ENCODE measurements around the gene GRK6.

GRK6 gene

DNA sequence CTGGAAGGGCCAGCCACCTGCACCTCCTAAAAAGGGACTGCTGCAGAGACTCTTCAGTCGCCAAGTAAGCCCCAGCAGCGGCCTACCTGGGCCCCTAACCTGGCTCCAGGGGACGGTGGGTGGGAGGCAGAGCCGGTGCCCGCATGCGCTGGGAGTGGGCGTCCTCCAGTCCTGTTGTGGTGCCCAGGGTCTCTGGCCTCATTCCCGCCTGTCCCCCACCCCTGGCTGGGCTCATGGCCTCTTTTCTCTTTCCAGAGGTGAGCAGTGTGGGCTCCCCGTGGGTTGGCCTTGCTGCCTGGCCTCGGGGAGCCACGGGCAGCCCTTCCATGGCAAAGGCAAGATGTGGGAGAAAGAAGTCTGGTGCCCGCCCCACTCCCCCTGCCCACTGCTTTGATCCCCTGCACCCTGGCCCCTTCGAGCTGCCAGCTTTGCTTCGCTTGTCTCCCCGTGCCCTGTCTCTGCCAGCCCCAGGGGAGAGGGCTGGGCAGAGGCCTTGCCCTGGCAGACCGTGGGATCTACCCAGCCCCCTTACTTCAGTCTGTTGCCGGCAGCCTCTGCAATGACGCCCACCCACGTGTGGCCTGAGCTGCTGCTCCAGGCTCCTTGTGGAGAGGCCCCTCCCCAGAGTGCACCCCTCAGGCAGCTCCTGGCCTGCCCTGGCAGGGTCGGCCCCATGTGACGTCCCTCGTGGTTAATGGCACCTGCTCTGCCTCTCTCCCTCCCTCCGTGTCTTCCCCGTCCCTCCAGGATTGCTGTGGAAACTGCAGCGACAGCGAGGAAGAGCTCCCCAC is 14.7 kb downstream of the GRK6 start:
- no peak for FAIRE-seq

DNA sequence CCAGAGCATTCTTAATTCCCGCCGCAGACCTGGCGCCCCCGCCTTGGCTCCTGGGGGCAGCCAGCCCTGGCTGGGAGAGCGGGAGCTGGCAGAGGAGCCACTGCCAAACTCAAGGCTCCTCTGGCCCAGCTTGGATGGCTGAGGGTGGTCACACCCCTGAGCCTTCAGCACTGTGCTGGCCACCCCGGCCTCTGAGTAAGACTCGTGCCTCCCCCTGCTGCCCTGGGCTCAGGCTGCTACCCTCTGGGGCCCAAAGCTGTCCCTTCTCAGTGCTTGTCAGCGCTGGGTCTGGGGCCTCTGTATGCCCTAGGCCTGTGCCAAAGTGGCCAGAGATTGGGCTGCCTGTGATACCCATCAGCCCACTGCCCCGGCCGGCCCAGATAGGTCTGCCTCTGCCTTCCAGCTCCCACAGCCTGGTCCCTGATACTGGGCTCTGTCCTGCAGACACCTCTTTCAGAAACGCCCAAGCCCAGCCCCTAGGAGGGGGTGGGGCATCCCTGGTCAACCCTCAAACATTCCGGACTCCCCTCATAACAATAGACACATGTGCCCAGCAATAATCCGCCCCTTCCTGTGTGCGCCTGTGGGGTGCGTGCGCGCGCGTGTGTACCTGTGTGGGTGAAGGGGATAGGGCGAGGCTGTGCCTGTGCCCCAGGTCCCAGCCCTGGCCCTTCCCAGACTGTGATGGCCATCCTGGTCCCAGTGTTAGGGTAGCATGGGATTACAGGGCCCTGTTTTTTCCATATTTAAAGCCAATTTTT is 15.8 kb downstream of the GRK6 start:
- no peak for FAIRE-seq

DNA sequence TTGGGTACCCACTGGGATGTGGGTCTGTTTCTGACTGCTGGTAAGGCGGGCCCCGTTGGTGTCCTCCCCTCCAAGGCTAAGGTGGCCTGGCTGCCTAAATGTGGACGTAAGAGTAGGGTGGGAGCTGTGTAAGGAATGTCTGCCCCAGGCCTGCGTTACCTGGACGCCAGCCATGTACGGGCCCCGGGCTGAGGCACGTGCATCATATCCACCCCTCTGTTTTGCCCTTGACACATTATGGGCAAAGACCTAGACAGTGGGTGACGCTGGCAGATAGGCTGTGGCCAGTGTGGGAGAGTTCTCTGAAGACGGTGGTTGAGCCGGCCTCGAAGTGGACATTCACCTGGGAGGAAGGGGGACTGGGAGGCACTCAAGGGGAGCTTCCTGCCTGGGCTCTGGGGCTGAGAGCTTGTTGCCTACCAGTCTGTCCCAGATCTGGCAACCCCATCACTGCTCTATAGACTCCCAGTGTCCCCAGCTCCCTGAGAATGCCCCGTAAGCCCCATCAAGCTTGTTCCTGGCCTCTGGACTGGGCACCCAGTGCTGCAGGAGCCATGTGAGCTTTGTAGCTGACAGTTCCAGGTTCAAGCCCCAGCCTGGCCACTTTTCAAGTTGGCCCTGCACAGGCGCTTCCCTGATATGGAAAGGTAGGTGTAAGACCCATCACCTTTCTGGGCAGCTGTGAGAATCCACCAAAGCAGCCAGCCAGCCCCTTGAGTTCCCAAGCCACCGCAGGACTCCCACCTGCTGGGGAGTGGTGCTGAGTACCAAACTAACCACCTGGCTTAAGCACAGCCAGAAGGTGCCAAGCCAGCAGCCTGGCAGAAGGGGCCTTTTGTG is 16.9 kb downstream of the GRK6 start:
- no peak for FAIRE-seq

GRCh38 chr5:177444106-177445051 is 17.9 kb downstream of the GRK6 start:
- no peak for FAIRE-seq

DNA sequence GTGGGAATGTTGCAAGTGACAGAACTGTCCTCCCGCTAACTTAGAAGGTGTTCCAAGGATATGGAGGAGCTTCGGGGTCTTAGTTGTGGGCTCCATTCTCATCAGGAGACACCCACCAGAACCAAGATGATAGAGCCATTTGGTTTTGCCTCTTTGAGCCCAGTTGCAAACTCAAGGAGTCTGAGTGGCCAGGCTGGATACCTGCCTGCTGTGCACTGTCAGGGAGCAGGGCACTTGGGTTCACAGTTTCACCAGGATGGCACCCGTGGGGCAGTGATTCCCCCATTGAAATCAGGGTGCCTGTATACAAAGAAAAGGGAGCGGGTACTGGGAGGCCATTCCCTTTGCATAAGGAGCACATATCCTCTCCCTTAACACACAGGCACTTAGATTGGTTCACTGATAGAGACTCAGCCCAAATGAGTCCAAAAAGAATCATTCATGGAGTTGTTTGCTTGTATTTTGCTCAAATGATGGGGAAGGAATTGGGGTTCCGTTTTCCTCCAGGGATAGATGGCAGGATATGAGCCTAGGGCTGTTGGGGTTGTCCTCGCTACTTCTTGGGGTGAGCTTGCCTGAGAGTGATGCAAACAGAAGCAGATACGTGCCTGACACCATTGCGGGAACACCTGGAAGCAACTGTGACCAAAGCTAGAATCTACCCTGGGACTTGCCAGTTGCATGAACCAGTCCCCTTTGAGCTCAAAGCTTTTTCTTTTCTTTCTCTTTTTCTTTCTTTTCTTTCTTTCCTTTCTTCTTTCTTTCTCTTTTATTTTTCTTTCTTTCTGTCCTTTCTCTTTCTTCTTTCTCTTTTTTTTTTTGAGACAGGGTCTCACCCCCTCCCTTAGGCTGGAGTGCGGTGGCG is 18.8 kb downstream of the GRK6 start:
- no peak for FAIRE-seq

- FAIRE-seq: no peak
Observed at GRCh38 chr5:177445917-177446199, 19.4 kb downstream of the GRK6 start.

DNA sequence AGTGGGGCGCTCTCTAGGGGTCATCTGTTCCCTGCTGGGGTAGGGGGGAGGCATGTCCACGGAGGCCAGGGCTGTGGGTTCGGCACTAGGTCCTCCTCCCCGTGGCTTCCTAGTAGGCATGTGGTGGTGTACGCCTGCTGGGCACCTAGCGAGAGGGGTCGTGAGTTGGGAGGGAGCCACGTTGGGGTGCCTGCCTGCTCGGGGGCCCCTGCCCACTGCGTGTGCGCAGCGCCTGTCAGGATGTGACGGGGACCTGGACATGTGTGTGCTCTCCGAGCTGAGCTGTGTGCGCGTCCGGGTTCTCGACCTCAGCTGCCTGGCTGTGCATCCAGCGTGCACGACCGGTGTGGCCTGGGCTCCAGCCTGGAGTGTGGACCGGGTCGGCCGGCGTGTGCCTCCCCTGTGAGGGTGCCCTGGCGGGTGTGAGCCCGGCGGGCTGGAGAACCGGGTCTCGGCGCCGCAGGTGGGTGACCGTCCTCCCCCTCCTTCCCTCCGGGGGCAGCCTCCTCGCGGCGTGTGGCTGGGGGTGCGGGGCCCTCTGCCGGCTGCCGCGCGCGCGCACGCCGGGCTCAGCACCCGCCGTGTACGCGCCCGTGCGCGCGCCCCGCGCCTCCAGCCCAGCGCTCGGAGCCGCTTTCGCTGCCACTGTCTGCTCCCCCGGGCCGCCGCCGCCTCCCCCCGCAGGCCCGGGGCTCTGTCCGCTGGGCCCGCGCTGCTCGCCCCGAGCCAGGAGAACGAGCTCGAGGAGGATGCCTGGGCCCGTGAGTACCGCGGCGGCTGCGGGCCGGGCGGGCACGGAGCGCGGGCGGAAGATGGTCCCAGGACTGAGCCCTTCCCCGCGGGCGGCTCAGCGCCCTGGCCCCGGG is 20.0 kb downstream of the GRK6 start, which contains the start of gene PRR7:
Gene PRR7, plus strand, starts transcription at position 615 of the 866 bp plus-strand sequence. CDS start 8,254 bp downstream, outside the sequence.
- FAIRE-seq: no peak

DNA sequence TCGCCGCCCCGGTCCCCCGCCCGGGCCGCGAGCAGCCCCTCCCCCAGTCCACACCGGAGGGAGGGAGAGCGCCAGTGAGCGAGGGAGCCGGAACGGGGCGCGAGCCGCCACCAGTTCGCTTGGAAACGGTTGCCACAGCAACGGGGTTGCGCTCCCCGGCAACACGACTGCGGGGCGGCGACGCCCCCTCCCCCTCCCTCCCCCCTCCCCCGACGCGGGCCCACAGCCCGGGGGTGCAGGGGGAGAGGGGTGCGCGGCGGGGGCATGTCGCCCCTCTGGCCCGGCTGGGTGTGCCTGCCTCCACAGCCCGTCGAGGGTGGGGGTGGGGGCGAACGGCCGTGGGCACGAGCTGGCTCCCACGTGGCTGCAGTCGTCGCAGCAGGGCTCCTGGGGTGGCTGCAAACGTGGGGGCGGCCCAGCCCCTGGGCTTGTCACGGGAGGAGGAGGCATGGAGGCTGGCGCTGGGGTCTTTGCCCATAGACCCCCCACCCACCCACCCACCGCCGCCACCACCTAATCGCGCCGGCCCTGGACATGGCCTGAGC is 20.7 kb downstream of the GRK6 start:
- FAIRE-seq: no peak

DNA sequence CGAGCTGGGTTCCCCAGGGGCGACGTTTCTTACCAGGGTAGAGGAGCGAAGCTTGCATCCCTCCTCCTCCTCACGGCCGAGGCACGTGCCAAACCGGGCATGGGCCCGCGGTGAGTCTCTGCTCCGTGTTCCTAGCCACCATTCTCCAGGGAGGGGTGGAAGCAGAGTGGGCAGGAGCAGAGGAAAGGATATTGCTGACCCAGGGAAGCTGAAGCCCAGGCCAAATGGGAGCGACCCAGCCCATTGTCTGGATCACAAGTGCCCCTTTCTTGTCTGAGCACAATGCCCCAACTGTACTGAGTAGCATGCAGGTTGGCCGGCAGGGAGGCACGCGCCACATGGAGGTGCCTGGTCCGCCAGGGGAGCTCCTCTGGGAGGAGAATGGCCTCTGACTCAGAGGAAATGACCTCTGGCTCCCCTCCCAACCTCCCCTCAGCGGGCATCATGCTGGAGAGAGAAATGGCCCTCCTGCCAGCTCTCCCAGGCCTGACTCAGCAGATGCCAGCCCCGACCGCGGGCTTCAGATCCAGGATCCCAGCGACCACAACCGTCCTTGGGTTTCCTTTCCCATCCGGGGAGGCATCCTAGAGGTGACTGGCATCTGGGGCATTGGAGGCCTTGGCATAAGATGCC is 21.3 kb downstream of the GRK6 start:
- FAIRE-seq: no peak

GRCh38 chr5:177448244-177448950 is 21.9 kb downstream of the GRK6 start:
- no peak for FAIRE-seq

DNA sequence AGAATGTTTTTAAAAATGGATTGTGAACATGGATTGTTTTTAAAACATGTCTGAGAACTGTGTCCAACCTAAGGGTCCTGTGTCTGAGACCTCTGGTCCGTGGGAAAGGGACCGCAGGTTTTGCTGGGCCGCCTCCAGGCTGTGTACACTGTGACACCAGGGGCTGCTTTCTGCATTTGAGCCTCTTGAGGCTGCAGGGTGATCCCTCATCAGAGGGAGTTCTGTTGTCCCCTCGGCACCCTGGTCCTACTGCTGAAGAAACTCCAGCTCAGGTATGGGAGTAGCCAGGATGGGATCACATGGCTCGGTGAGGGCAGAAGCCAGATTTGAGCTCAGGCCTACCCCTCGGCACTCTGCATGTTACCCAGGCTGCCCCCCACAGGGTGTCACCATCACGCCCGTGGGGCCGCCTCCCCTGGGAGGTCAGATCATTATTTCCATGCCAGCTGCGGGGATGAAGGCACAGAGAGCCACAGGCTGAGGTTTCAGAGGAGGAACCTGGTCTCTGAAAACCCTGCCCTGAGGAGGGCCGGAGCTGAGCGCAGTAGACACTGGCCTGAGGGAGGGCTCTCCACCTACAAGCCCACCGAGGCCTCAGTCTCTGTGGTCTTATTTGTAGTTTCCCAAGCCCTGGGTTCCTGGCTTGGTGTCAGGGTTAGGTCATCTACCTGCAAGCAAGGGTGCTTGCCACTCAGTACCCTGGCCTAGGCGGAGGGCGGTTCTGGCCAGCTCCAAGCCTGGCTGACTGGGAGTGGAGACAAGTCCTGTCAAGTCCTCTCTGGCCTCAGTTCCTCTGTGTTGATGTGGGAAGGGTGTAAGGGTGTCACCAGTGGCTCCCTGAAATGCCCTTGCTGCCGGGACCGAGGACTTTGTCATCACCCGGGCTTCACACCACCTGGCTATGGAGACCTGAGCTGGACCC is 22.9 kb downstream of the GRK6 start:
- FAIRE-seq: no peak

GRCh38 chr5:177450667-177451424 is 24.4 kb downstream of the GRK6 start:
- no peak for FAIRE-seq

- no peak for FAIRE-seq
Observed at GRCh38 chr5:177452688-177453638, 26.5 kb downstream of the GRK6 start.

DNA sequence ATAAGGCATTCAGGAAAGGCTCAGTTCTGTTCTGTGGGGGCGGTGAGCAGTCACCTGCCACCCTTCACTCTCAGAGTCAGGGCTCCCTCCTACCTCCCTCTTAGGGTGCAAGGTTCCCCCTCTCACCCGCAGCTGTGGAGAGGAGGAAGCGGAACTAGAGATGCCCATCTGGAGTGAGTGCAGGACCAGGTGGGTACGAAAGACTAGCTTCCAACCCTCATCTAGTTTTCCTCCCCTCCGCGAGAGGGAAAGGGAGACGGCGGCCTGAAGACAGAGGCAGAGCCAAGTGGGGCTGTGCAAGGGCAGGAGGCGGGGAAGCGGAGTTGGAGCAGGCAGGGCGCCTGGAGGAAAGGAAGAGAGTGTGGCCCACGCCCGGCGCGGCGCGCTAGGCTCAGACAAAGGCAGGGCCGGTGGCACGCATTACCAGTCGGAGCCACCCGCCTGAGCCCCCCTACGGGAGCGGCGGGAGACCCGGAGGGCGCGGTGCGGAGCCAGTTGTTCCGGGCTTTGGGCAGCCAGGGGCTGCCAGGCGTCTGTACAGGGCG is 27.4 kb downstream of the GRK6 start:
- no peak for FAIRE-seq

DNA sequence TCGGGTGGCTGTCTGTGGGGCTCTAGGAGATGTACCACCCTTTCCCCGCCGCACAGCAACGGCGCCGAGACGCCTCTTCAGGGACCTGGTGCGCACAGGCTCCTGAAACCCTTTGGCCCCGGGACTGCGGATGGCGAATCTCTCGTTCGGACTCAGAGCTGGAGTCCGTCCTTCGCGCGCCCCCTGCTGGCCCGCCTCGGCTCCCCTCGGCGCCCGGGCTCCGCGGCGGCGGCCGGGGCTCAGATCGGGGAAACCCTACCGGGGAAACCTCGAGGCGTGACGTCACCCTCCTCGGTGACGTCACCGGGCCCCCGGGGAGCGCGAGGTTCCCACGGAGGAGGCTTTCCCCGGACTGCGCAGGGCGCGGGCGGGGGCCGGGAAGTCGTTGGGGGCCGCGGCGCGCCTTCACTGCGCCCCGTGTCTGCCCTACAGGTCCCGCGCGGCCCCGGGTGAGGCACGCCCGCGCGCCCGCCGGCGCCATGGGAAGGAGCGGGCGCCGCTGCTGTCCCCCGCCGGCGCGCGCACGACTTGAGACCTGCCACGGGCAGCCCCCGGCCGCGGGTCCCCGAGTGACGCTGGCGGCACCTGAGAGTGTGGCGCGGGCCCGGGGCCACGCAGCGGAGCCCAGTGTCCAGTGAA is 28.0 kb downstream of the GRK6 start:
- no peak for FAIRE-seq

All from TTC549 (cell line).